Skeletal muscle tissue (tissue), 4 donors: Measurements from ENCODE around the gene DKC1. TPM values are rescaled to one million over a fixed set of nuclear protein-coding genes. Genes with fewer than 3 reads are reported as not detected.

Experiments
- H3K27ac ChIP-seq: one replicate; pipeline ENCODE4 v1.7.0; 2013; ENCODE audit warnings: mild to moderate bottlenecking, low read depth, low read length, inconsistent platforms
- H3K27me3 ChIP-seq, 3 donors: one replicate each; pipeline ENCODE4 v1.7.0; 2013; ENCODE audit warnings: low read length in 3 of 3; ENCODE audit not compliant: control insufficient read depth in 3 of 3, insufficient read depth in 3 of 3
- H3K36me3 ChIP-seq, 3 donors: one replicate each; pipeline ENCODE4 v1.7.0; 2013; ENCODE audit warnings: low read length in 3 of 3; ENCODE audit not compliant: control insufficient read depth in 3 of 3, insufficient read depth in 3 of 3
- H3K4me1 ChIP-seq, 3 donors: one replicate each; pipeline ENCODE4 v1.7.0; 2013; ENCODE audit warnings: low read length in 3 of 3, mild to moderate bottlenecking in 3 of 3; ENCODE audit not compliant: control insufficient read depth in 3 of 3, insufficient read depth in 3 of 3
- H3K4me3 ChIP-seq, 3 donors: one replicate each; pipeline ENCODE4 v1.7.0; 2013; ENCODE audit warnings: low read length in 3 of 3
- H3K9ac ChIP-seq, 3 donors: one replicate each; pipeline ENCODE4 v1.7.0; 2013; ENCODE audit warnings: low read length in 3 of 3, mild to moderate bottlenecking in 3 of 3, moderate library complexity in 2 of 3, low read depth in 1 of 3
- H3K9me3 ChIP-seq, 3 donors: one replicate each; pipeline ENCODE4 v1.7.0; 2013; ENCODE audit warnings: low read length in 3 of 3; ENCODE audit not compliant: control insufficient read depth in 3 of 3
- total RNA-seq: library from RNA; depleted of rRNA; stranded (reverse); fragments of >200 nt; gene quantifications from one replicate; pipeline ENCODE4 v1.2.3, GENCODE V29; 2014
- donor health status: Osteomylitis.

Gene DKC1
- total RNA-seq, 1 donor from 2014 or later: 18.3 TPM

- Histone ChIP-seq H3K27ac (no peak overlapping the region), H3K36me3 (no peaks in the 10 kb centered on the region), H3K9me3 (no peaks in the 10 kb centered on the region), H3K27me3 (peaks cover 0 to 4% (median 0%) of the 10 kb centered on the region in 3 donors), H3K4me1 (peaks cover 5 to 10% (median 8%) of the 10 kb centered on the region in 3 donors), H3K9ac (no peak overlapping the region), H3K4me3 (peak overlapping the region; percentile 33 to 61 (median 42))
These were observed 10.9 kb upstream of the DKC1 start for GRCh38 chrX:154751669-154752271.

GRCh38 chrX:154758696-154759095 lies 4.0 kb upstream of the DKC1 start:
- H3K27ac ChIP-seq: no peak overlapping the region
- peaks cover 3 to 10% (median 8%) of the 10 kb centered on the region in 3 donors for H3K4me1 ChIP-seq
- H3K9me3 ChIP-seq: no peaks in the 10 kb centered on the region
- H3K36me3 ChIP-seq: no peaks in the 10 kb centered on the region
- no peak overlapping the region for H3K4me3 ChIP-seq
- H3K27me3 ChIP-seq: no peaks in the 10 kb centered on the region
- no peak overlapping the region for H3K9ac ChIP-seq

GRCh38 chrX:154761977-154762536 lies 607 bp upstream of the DKC1 start:
- Histone ChIP-seq H3K4me3 (peak overlapping the region; percentile 72 to 87 (median 74)), H3K27me3 (no peaks in the 10 kb centered on the region), H3K36me3 (peaks cover 12 to 16% (median 15%) of the 10 kb centered on the region in 3 donors), H3K27ac (peak overlapping the region; percentile 46), H3K4me1 (peaks cover 5 to 10% (median 8%) of the 10 kb centered on the region in 3 donors), H3K9me3 (no peaks in the 10 kb centered on the region), H3K9ac (peak overlapping the region; percentile 40 to 77 (median 45))

- no peaks in the 10 kb centered on the region for H3K27me3 ChIP-seq
- no peak overlapping the region for H3K9ac ChIP-seq
- no peak overlapping the region for H3K4me3 ChIP-seq
- peaks cover 30 to 44% (median 37%) of the 10 kb centered on the region in 3 donors for H3K36me3 ChIP-seq
- no peak overlapping the region for H3K27ac ChIP-seq
- no peaks in the 10 kb centered on the region for H3K4me1 ChIP-seq
- H3K9me3 ChIP-seq: no peaks in the 10 kb centered on the region
These were observed 12.0 kb downstream of the DKC1 start for GRCh38 chrX:154774622-154775021.

- H3K36me3 ChIP-seq: peaks cover 26 to 42% (median 33%) of the 10 kb centered on the region in 3 donors
- no peak overlapping the region for H3K9ac ChIP-seq
These were observed 13.0 kb downstream of the DKC1 start for GRCh38 chrX:154775419-154776349.

GRCh38 chrX:154776753-154777152 lies 14.1 kb downstream of the DKC1 start:
- peaks cover 26 to 45% (median 36%) of the 10 kb centered on the region in 3 donors for H3K36me3 ChIP-seq
- H3K9me3 ChIP-seq: no peaks in the 10 kb centered on the region
- no peaks in the 10 kb centered on the region for H3K4me1 ChIP-seq
- no peak overlapping the region for H3K27ac ChIP-seq
- H3K4me3 ChIP-seq: no peak overlapping the region
- no peaks in the 10 kb centered on the region for H3K27me3 ChIP-seq
- H3K9ac ChIP-seq: no peak overlapping the region

More at GRCh38 chrX:154775419-154776349, 13.0 kb downstream of the DKC1 start:
- no peaks in the 10 kb centered on the region for H3K4me1 ChIP-seq
- no peaks in the 10 kb centered on the region for H3K27me3 ChIP-seq
- H3K27ac ChIP-seq: no peak overlapping the region
- no peak overlapping the region for H3K4me3 ChIP-seq
- H3K9me3 ChIP-seq: no peaks in the 10 kb centered on the region

GRCh38 chrX:154779261-154779660 lies 16.6 kb downstream of the DKC1 start:
- no peak overlapping the region for H3K9ac ChIP-seq
- no peak overlapping the region for H3K27ac ChIP-seq
- H3K9me3 ChIP-seq: no peaks in the 10 kb centered on the region
- peaks cover 21 to 37% (median 31%) of the 10 kb centered on the region in 3 donors for H3K36me3 ChIP-seq
- H3K27me3 ChIP-seq: no peaks in the 10 kb centered on the region
- H3K4me1 ChIP-seq: no peaks in the 10 kb centered on the region
- no peak overlapping the region for H3K4me3 ChIP-seq

GRCh38 chrX:154780968-154781367 lies 18.3 kb downstream of the DKC1 start:
- Histone ChIP-seq H3K27ac (no peak overlapping the region), H3K36me3 (peaks cover 7 to 23% (median 19%) of the 10 kb centered on the region in 3 donors), H3K4me1 (no peaks in the 10 kb centered on the region), H3K9ac (no peak overlapping the region), H3K4me3 (no peak overlapping the region), H3K27me3 (no peaks in the 10 kb centered on the region), H3K9me3 (no peaks in the 10 kb centered on the region)

GRCh38 chrX:154784149-154784995 lies 21.7 kb downstream of the DKC1 start:
- Histone ChIP-seq H3K9ac (no peak overlapping the region), H3K27ac (no peak overlapping the region), H3K27me3 (no peaks in the 10 kb centered on the region), H3K9me3 (no peaks in the 10 kb centered on the region), H3K4me1 (no peaks in the 10 kb centered on the region), H3K36me3 (peaks cover 0 to 11% (median 10%) of the 10 kb centered on the region in 3 donors), H3K4me3 (no peak overlapping the region)
